AG10803 (cell line): ENCODE measurements around the gene NCEH1.
A peak's percentile ranks its signal among the peaks of the same experiment; 100 is the strongest.

Source experiments
- DNase-seq: peaks from one replicate; pipeline ENCODE4 v3.0.0; 2010; ENCODE audit warnings: low read depth
- H3K4me3 ChIP-seq: 2 replicates; pipeline ENCODE4 v1.5.1; 2011; ENCODE audit warnings: mild to moderate bottlenecking, low read length, control low read depth
- TF ChIP-seq, protein P1 (sequence below): conservative IDR thresholded peaks from 2 replicates; pipeline ENCODE4 v1.5.1; 2011; ENCODE audit warnings: mild to moderate bottlenecking, low read length, control low read depth, inconsistent platforms

NCEH1 gene

DNA sequence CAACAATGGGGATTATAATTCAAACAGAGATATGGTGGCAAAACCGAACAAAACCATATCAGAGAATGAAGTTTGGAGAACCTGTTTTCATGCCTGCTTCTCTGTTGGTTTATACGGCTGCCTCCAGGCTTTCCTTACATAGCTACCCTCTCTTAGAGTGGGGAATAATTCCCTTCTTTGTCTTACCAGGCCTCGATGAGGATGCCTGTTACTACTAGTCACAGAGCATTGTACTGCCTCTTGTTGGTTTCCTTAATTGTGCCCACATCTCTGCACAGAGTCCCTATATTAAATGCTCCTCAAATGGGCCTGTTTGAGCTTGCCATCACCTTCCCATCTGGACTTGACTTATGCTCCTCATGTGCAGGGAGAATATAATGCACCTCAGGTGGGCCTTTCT is 92.9 kb downstream of the NCEH1 start:
- DNase-seq: no peak
- TF ChIP-seq, protein P1, sequence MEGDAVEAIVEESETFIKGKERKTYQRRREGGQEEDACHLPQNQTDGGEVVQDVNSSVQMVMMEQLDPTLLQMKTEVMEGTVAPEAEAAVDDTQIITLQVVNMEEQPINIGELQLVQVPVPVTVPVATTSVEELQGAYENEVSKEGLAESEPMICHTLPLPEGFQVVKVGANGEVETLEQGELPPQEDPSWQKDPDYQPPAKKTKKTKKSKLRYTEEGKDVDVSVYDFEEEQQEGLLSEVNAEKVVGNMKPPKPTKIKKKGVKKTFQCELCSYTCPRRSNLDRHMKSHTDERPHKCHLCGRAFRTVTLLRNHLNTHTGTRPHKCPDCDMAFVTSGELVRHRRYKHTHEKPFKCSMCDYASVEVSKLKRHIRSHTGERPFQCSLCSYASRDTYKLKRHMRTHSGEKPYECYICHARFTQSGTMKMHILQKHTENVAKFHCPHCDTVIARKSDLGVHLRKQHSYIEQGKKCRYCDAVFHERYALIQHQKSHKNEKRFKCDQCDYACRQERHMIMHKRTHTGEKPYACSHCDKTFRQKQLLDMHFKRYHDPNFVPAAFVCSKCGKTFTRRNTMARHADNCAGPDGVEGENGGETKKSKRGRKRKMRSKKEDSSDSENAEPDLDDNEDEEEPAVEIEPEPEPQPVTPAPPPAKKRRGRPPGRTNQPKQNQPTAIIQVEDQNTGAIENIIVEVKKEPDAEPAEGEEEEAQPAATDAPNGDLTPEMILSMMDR: no peak
- H3K4me3 ChIP-seq: no peak overlapping the region

DNA sequence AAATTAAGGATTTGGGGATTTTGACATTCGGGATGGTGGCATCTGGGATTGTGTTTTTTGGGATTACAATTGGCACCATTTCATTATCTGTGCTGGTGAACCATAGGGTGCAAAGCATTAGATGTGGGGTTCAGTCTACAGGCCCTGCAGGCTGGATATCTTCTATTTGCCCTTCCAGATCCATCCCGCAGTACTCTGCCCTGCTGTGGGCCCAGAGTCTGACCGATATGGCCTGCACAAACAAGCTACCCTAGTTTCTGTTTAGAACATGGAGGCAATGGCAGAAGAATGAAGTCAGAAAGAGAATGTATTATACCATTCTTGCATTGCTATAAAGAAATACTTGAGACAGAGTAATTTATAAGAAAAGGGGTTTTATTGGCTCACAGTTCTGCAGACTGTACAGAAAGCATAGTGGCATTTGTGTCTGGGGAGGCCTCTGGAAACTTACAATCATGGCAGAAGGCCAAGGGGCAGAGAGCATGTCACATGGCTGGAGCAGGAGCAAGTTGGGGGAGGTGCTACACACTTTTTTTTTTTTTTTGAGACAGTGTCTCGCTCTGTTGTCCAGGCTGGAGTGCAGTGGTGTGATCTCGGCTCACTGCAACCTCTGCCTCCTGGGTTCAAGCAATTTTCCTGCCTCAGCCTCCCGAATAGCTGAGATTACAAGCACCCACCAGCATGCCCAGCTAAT is 93.7 kb downstream of the NCEH1 start:
- TF ChIP-seq, protein P1: no peak
- no peak for DNase-seq
- no peak overlapping the region for H3K4me3 ChIP-seq

DNA sequence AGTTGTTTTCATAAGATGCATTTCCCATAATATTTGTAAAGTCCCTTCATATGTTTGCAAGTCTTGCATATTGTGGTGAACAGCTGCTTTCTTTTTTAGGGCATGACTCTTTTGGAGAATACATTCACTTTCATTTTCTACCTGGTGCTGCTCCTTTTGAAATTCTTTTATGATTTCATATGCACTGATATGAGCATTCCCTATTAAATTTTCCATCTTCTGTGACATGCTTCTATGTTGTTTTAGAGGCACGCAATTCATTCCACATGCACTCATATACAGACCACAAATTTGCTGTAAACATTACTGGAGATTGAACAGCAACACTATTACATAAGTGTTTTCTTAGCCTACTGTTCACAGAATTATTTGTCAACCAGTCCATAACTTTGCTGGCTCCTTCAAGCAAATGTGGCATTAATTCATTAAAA is 94.8 kb downstream of the NCEH1 start:
- no peak overlapping the region for H3K4me3 ChIP-seq
- TF ChIP-seq, protein P1: no peak

DNA sequence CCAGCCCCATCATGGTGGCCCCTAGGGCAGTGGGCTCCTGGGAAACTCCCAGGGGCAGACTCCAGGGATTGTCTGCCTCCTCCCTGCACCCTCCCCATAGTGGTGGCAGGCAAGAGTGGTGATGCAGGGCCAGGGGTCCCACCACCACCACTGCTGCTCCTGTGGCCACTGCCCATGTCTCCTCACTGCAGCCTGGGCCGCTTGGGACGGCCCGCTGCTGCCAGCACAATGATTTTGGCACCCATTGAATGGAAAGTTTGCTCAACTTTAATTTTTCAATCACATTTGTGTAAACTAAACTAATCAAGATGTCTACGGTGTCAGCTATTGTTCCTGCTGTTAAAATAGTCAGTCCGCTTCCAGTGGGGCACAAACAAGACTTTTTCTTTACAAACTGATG is 95.6 kb downstream of the NCEH1 start:
- H3K4me3 ChIP-seq: no peak overlapping the region
- TF ChIP-seq, protein P1: no peak
- no peak for DNase-seq

More for the DNA sequence above, 94.8 kb downstream of the NCEH1 start:
- peak; percentile 49 for DNase-seq

DNA sequence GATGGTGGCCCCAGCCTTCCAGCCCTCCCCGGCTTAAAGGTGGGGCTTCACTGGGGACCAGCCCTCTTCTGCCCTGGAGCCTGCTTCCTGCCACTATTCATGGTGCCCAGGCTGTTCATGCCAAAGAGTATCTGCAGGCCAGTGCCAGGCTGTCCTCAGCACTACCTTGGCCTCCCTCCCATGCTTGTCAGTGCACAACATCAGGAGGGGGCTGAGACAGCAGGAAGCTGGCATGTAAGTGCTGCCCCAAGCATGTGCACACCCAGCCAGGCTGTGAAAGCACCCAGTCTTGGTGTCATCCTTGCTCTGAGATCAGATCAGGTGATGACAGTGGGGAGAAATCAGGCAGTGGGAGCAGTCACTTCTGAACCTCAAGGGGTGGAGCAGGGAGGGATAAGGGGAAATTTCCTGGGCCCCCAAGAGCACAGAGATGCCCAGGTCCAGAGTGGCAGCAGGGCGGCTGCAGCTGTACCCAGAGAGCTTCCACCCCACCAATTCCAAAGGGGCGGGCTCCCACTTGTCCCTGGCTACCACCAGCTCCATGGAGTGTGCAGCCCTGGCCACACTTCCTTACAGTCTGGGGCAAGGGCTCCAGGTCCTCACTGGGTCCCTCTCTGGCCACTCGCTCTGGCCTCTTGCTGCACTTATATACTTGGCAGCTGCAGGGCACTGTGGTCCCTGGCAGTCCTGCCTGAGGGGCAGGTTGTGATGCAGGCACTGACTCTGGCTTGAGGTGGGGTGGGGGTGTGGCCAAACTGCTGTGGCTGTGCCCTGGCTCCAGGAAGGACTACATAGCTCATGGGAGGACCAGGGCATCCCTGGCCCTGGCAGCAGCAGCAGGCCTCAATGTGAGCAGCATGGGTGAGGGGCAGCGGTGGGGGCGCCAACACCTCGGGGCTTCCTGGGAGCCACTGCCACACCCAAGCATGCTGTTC is 96.3 kb downstream of the NCEH1 start:
- no peak for DNase-seq
- H3K4me3 ChIP-seq: no peak overlapping the region
- TF ChIP-seq, protein P1: no peak

DNA sequence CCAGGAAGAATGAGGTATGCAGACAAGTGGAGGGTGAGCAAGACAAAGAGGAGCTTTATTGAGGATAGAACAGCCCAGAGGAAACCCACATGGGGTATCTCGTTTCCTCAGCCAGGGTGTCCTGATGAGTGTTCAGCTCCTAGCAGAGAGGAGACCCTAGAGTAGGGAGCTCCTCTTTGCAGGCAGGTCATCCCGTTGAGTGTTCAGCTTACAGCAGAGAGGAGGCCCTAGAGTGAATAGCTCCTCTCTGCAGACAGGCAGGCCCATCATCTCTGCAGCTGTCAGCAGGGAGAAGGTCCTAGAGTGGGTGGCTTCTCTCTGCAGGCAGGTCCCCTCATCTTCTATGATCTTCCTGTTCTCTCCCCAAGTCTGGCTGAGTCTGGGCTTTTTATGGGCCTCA is 97.0 kb downstream of the NCEH1 start:
- TF ChIP-seq, protein P1: no peak
- DNase-seq: no peak
- no peak overlapping the region for H3K4me3 ChIP-seq
